ENCODE data around the gene AHR.

The AHR gene

DNA sequence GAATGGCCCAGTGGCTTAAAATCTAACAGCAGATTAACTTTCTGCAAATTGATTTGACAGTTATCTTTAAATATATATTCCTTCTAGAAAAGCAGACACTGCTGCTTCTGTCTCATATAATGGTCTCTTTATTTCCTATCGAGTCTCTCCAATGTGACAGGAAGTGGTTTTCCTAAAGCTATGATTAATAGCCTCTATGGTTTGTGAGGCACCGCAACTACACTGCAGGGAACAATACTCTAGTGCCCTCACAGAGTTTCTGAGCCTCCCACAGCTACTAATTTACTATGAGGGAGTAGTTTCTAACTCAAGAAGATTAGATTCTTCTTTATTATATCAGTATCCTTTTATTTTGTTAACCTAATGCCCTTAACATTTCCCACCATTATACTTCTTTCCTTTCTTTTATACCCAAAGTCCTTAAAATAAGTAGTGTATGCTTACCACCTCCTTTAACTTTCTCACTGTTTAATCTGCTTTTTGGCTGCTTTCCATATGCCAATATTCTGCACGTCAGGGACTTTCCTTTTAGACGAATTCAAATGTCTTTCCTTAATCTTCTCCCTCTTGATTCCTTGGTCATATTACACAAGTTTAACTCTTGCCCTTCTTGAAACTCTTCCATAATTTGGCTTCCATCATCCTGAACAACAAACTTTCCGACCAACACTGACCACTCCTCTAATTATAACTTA, 23.8 kb upstream of the AHR start:
- TF ChIP-seq, protein P1, sequence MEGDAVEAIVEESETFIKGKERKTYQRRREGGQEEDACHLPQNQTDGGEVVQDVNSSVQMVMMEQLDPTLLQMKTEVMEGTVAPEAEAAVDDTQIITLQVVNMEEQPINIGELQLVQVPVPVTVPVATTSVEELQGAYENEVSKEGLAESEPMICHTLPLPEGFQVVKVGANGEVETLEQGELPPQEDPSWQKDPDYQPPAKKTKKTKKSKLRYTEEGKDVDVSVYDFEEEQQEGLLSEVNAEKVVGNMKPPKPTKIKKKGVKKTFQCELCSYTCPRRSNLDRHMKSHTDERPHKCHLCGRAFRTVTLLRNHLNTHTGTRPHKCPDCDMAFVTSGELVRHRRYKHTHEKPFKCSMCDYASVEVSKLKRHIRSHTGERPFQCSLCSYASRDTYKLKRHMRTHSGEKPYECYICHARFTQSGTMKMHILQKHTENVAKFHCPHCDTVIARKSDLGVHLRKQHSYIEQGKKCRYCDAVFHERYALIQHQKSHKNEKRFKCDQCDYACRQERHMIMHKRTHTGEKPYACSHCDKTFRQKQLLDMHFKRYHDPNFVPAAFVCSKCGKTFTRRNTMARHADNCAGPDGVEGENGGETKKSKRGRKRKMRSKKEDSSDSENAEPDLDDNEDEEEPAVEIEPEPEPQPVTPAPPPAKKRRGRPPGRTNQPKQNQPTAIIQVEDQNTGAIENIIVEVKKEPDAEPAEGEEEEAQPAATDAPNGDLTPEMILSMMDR (IDR thresholded peaks at IDR 0.05; ENCODE audit: low read depth, low read length) = no peak
- H3K4me3 ChIP-seq (ENCODE audit: low read depth, low read length) = no peak overlapping the region

DNA sequence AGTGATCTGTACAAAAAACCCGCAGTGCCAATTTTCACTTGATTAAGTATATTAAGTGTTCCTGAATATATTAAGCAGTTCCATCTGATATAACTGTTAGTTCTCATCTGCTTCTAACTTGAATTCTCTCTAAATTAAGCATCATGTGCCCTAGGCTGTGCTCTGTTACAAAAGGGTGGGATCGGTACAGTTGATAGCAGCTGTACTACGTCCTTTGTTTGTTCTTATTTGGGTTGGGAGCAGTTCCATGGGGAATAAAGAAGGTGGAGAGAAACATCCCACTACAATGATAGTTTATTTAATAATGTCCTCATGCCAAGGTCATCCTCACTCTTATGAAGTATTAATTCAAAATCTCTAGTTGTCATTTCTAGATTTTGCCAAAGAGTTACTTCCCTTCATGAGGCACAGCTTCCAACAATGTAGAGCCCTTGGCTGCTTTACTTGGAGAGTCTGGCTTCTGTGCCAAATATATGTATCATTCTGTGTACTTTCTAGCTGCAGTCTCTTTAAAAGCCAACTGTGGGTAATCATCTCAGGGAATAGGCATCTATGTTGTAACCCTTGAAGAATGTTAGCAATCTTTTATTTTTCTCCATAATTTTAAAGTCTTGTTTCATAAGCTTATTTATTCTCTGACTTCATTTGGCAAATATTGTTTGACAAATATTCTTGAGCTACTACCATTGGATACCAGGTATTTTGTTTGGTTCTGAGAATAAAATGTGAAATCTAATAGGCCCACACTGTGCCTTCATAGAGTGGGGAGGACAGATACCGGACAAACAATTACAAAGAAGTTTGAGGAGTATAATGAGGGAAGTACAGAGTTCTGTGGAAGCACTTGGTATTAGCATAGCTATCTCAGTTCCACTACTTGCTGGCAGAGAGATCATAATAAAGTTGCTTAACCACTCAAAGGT, 22.4 kb upstream of the AHR start:
- TF ChIP-seq, protein P1 (IDR thresholded peaks at IDR 0.05; ENCODE audit: low read depth, low read length) = no peak
- no peak overlapping the region for H3K4me3 ChIP-seq (ENCODE audit: low read depth, low read length)

DNA sequence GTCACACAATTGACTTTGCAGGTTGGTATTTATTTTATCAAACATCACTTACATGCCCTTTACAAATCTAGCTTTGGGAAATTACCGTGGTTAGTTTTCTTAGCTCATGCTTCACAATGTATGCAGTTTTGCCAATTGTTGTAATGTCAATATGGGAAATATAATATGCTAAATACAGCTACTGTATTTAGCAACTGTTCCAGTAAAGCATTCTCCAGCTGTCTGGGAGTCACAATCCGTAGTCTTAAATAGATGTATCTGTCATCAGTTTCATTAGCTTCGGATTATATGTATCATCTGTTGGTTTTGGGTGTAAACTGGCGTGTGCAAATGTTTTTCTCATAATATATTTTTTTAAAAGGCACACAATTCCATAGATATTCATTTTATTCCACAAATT, 19.4 kb upstream of the AHR start:
- no peak overlapping the region for H3K4me3 ChIP-seq (ENCODE audit: low read depth, low read length)
- TF ChIP-seq, protein P1 (IDR thresholded peaks at IDR 0.05; ENCODE audit: low read depth, low read length) = no peak

DNA sequence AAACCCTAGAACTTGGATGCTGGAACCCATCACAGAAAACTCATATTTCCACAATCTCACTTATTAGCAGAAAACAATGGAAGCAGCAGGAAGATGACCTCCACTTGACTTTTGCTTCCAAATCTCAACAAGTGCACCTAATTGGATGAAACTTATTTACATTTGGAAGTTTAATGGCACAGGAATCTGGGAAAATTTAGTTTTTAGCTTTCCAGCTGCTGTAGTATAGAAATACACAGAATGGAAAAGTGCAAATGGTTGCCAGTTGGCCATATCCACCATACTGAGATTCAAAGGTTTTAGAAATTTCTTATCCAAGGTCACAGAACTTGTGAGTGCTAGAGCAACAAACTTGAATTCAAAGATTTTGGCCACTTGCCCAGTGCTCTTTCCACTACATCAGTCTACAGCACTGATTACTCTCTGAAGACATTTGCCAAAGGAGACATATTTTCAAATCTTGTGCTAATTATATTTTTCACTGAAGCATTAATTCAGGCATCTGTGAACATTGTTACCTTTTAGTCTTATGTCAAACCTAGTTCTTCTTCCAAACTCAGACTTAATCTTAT, 9.3 kb upstream of the AHR start:
- TF ChIP-seq, protein P1 (IDR thresholded peaks at IDR 0.05; ENCODE audit: low read depth, low read length) = no peak
- no peak overlapping the region for H3K4me3 ChIP-seq (ENCODE audit: low read depth, low read length)

DNA sequence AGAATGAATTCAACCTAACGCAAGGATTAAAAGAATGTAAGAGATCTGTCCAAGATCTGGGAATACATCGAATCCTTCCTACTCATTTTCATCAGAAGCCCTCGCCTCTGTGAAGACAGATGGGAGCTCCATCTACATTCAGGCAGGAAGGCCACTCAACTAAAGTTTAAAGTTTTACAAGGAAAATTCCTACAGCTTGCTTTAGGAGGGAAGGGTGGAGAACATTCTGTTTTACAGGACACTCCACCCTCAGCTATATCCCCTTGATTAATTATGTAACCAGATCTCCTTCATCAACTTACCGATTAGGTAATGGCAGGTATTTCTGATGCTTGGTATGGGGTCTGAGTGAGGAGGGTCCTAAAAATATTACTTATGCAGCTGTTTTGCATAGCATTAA, 5.6 kb upstream of the AHR start:
- TF ChIP-seq, protein P1 (IDR thresholded peaks at IDR 0.05; ENCODE audit: low read depth, low read length) = no peak
- H3K4me3 ChIP-seq (ENCODE audit: low read depth, low read length) = no peak overlapping the region

DNA sequence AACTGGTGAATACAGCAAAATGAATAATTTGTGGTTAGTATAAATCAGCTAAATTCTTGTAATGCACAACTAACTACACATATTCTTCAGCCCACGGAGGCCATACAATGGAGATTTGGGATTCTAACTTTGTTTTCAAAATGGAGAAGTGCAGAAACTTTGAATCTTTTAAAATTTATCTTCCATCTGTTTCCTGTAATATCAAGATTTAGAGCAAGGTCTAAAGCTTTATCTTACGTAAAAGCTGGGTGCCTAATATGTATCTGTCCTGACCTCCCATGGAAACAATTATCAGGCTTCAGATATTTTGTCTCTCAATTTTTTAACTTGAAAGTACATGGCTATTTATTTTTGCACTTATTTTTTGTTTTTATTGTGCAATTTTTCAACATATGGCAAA, 5.0 kb upstream of the AHR start:
- TF ChIP-seq, protein P1 (IDR thresholded peaks at IDR 0.05; ENCODE audit: low read depth, low read length) = no peak
- H3K4me3 ChIP-seq (ENCODE audit: low read depth, low read length) = no peak overlapping the region

DNA sequence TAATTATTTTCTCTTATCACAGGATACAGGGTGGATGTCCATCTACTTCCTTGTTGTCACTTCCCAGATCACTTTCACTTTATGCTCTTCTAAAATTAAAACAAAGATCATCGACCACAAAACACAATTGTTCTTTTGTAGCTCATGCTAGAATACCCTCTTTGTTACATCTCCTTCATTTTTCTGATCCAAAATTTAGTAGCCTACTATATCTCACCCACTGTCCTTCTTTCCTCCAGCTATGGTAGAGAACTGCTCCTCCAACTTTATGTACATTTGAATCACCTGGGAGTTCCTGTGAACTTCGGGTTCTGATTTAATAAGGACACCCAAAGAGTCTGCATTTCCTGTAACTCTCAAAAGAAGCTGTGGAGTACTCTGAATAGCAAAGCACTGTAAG, 1.2 kb upstream of the AHR start:
- TF ChIP-seq, protein P1 (IDR thresholded peaks at IDR 0.05; ENCODE audit: low read depth, low read length) = no peak
- no peak overlapping the region for H3K4me3 ChIP-seq (ENCODE audit: low read depth, low read length)

All from WI38 (cell line).